H9 (cell line): ENCODE measurements around the gene VWC2. TPM values are rescaled to one million over a fixed set of nuclear protein-coding genes. Genes with fewer than 3 reads are reported as not detected.

Experiments used
- DNase-seq: peaks from one replicate; pipeline ENCODE4 v3.0.0-alpha.2; 2017
- H2AFZ ChIP-seq: one replicate; pipeline ENCODE4 v1.6.1; 2013; ENCODE audit warnings: mild to moderate bottlenecking, low read length, control low read depth, moderate library complexity
- H2AK5ac ChIP-seq: 2 replicates; pipeline ENCODE4 v1.6.1; 2013; ENCODE audit warnings: low read length, control low read depth, mixed read lengths; ENCODE audit not compliant: insufficient read length
- H2BK120ac ChIP-seq: one replicate; pipeline ENCODE4 v1.6.1; 2013; ENCODE audit warnings: low read depth, mild to moderate bottlenecking, low read length, control low read depth, inconsistent platforms; ENCODE audit not compliant: poor library complexity, severe bottlenecking
- H2BK12ac ChIP-seq: 2 replicates; pipeline ENCODE4 v1.6.1; 2013; ENCODE audit warnings: low read length, control low read depth, mixed read lengths, low read depth; ENCODE audit not compliant: insufficient read length
- H2BK15ac ChIP-seq: 2 replicates; pipeline ENCODE4 v1.6.1; 2013; ENCODE audit warnings: low read depth, low read length, control low read depth
- H2BK20ac ChIP-seq: one replicate; pipeline ENCODE4 v1.6.1; 2013; ENCODE audit warnings: low read depth, mild to moderate bottlenecking, low read length, control low read depth, inconsistent platforms; ENCODE audit not compliant: poor library complexity, severe bottlenecking
- H2BK5ac ChIP-seq: 2 replicates; pipeline ENCODE4 v1.6.1; 2013; ENCODE audit warnings: low read length, control low read depth, mixed read lengths; ENCODE audit not compliant: insufficient read length
- H3K14ac ChIP-seq: 2 replicates; pipeline ENCODE4 v1.6.1; 2013; ENCODE audit warnings: low read length, control low read depth; ENCODE audit not compliant: insufficient read depth
- H3K18ac ChIP-seq: 2 replicates; pipeline ENCODE4 v1.6.1; 2013; ENCODE audit warnings: low read depth, mild to moderate bottlenecking, mixed read lengths, low read length, control low read depth; ENCODE audit not compliant: insufficient read length
- H3K23ac ChIP-seq: 2 replicates; pipeline ENCODE4 v1.6.1; 2013; ENCODE audit warnings: low read length, control low read depth, mixed read lengths, low read depth; ENCODE audit not compliant: insufficient read length
- H3K23me2 ChIP-seq: 2 replicates; pipeline ENCODE4 v1.6.1; 2013; ENCODE audit warnings: low read depth, mild to moderate bottlenecking, mixed read lengths, low read length, control low read depth; ENCODE audit not compliant: insufficient read length, poor library complexity, severe bottlenecking
- H3K27ac ChIP-seq: 2 replicates; pipeline ENCODE4 v1.5.1; 2013; ENCODE audit warnings: low read length, control low read depth, mixed read lengths, low read depth; ENCODE audit not compliant: insufficient read length
- H3K27me3 ChIP-seq: 2 replicates; pipeline ENCODE4 v1.6.1; 2013; ENCODE audit warnings: low read length, control low read depth, inconsistent platforms; ENCODE audit not compliant: insufficient read depth
- H3K4ac ChIP-seq: 2 replicates; pipeline ENCODE4 v1.6.1; 2013; ENCODE audit warnings: low read depth, mild to moderate bottlenecking, control low read depth, inconsistent platforms, low read length, moderate library complexity
- H3K4me1 ChIP-seq: 2 replicates; pipeline ENCODE4 v1.6.1; 2013; ENCODE audit warnings: low read length, control low read depth, inconsistent platforms; ENCODE audit not compliant: insufficient read depth
- H3K4me2 ChIP-seq: 2 replicates; pipeline ENCODE4 v1.6.1; 2013; ENCODE audit warnings: low read length, control low read depth, mixed read lengths; ENCODE audit not compliant: insufficient read length, insufficient read depth
- H3K56ac ChIP-seq: 2 replicates; pipeline ENCODE4 v1.6.1; 2013; ENCODE audit warnings: low read depth, mild to moderate bottlenecking, mixed read lengths, low read length, control low read depth; ENCODE audit not compliant: insufficient read length
- H3K79me1 ChIP-seq: 2 replicates; pipeline ENCODE4 v1.6.1; 2013; ENCODE audit warnings: low read depth, mild to moderate bottlenecking, moderate library complexity, low read length, control low read depth, inconsistent platforms; ENCODE audit not compliant: insufficient read depth, poor library complexity, severe bottlenecking
- H3K79me2 ChIP-seq: 2 replicates; pipeline ENCODE4 v1.6.1; 2013; ENCODE audit warnings: low read length, control low read depth, inconsistent platforms; ENCODE audit not compliant: insufficient read depth
- H3K9ac ChIP-seq: 2 replicates; pipeline ENCODE4 v1.6.1; 2013; ENCODE audit warnings: low read length, control low read depth, mixed read lengths; ENCODE audit not compliant: insufficient read length; ENCODE audit errors: extremely low read depth
- H3K9me3 ChIP-seq: one replicate; pipeline ENCODE4 v1.6.1; 2013; ENCODE audit warnings: low read depth, low read length, inconsistent platforms; ENCODE audit not compliant: control insufficient read depth
- H3T11ph ChIP-seq: one replicate; pipeline ENCODE4 v1.6.1; 2013; ENCODE audit warnings: mild to moderate bottlenecking, low read length, control low read depth, inconsistent platforms
- H4K20me1 ChIP-seq: one replicate; pipeline ENCODE4 v1.6.1; 2013; ENCODE audit not compliant: control insufficient read depth, insufficient read length, insufficient read depth
- H4K5ac ChIP-seq: 2 replicates; pipeline ENCODE4 v1.6.1; 2013; ENCODE audit warnings: low read depth, mild to moderate bottlenecking, mixed read lengths, low read length, control low read depth; ENCODE audit not compliant: insufficient read length
- H4K8ac ChIP-seq: replicated peaks from 2 replicates; pipeline ENCODE4 v1.6.1; 2013; ENCODE audit warnings: low read length, control low read depth, mixed read lengths, low read depth; ENCODE audit not compliant: insufficient read length
- H4K91ac ChIP-seq: 2 replicates; pipeline ENCODE4 v1.6.1; 2013; ENCODE audit warnings: low read depth, mild to moderate bottlenecking, moderate library complexity, mixed read lengths, low read length, control low read depth; ENCODE audit not compliant: insufficient read length
- H3K27ac Mint-ChIP-seq, 3 experiments: 2 replicates in 2 of 3; 3 replicates in 1 of 3; pipeline ENCODE4 v1.8.0; 2020 to 2021; ENCODE audit warnings: mixed read lengths in 3 of 3, mild to moderate bottlenecking in 1 of 3, moderate library complexity in 1 of 3
- H3K27me3 Mint-ChIP-seq: 2 replicates; pipeline ENCODE4 v1.8.0; 2021; ENCODE audit warnings: low read depth, mild to moderate bottlenecking, moderate library complexity, mixed read lengths
- H3K36me3 Mint-ChIP-seq, 3 experiments: 2 replicates in 2 of 3; 3 replicates in 1 of 3; pipeline ENCODE4 v1.8.0; 2020 to 2021; ENCODE audit warnings: low read depth in 3 of 3, mixed read lengths in 3 of 3; ENCODE audit not compliant: insufficient read depth in 1 of 3
- H3K4me1 Mint-ChIP-seq, 2 experiments: 2 replicates each; pipeline ENCODE4 v1.8.0; 2020; ENCODE audit warnings: mixed read lengths in 2 of 2
- H3K4me3 Mint-ChIP-seq, 2 experiments: 2 replicates in 1 of 2; 3 replicates in 1 of 2; pipeline ENCODE4 v1.8.0; 2020 to 2021; ENCODE audit warnings: mild to moderate bottlenecking in 2 of 2, mixed read lengths in 2 of 2, moderate library complexity in 1 of 2
- H3K9me3 Mint-ChIP-seq, 2 experiments: 2 replicates in 1 of 2; 3 replicates in 1 of 2; pipeline ENCODE4 v1.8.0; 2020; ENCODE audit warnings: mild to moderate bottlenecking in 2 of 2, mixed read lengths in 2 of 2, moderate library complexity in 1 of 2
- WGBS: extraction: QIAGEN DNeasy Blood & Tissue Kit; methylation state at CpG from one replicate; pipeline ENCODE4 v1.1.7; 2013; ENCODE audit warnings: missing lambda C conversion rate, low lambda C conversion rate, mixed read lengths; ENCODE audit not compliant: insufficient read length; ENCODE audit errors: extremely low coverage; 5-methylcytosine and 5-hydroxymethylcytosine counted together
- total RNA-seq: library from RNA; stranded (reverse); gene quantifications from 2 replicates; pipeline ENCODE4 v1.2.1, GENCODE V29; 2021
- TF ChIP-seq, protein P1 (sequence below): fragments of 200-600 bp; sonication (generic); conservative IDR thresholded peaks from 3 replicates; pipeline ENCODE4 v1.8.0; 2021; ENCODE audit warnings: antibody characterized with exemption, mild to moderate bottlenecking

Gene VWC2
- total RNA-seq, 1 experiment from 2014 or later: 0.02 TPM

DNA sequence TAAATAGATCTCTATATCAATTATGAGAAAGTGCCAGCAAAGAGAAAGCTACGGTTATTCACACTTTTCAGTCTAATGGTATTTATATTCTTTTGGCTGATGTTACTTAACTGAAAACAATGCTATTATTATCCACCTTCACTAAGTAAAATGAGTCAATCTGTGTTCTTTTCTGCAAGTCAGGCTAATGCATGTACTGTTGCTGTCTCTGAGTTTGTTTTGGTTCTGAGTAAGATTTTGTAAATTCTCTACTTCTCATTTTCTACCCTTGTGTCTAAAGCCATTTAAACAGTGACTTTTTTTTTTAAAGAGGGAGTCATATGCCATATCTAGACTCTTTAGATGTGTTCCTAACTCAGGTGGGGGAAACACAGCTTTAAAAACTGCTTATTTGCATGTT lies 7.5 kb downstream of the VWC2 start:
- no CpG with 5 or more reads among the region's 1 CpG for WGBS
- Histone ChIP-seq H4K91ac (no peak overlapping the region), H3K4me2 (no peak overlapping the region), H3K27ac (no peak overlapping the region), H4K8ac (no peak overlapping the region), H3K4me1 (no peaks in the 10 kb centered on the region), H3K23me2 (peaks cover 1% of the 10 kb centered on the region), H3K27me3 (peaks cover 6% of the 10 kb centered on the region; the same call in 1 of the 2 replicates), H2BK120ac (no peak overlapping the region), H3K9me3 (no peaks in the 10 kb centered on the region), H2AFZ (no peak overlapping the region), H3K18ac (no peak overlapping the region), H3K14ac (no peak overlapping the region), H3K9ac (no peak overlapping the region), H3K56ac (no peak overlapping the region), H4K5ac (no peak overlapping the region), H2AK5ac (no peak overlapping the region), H3K79me1 (no peaks in the 10 kb centered on the region), H2BK15ac (no peak overlapping the region), H3K4ac (no peak overlapping the region), H2BK5ac (no peak overlapping the region), H2BK20ac (no peak overlapping the region), H3T11ph (no peak overlapping the region), H3K23ac (no peak overlapping the region), H4K20me1 (no peaks in the 10 kb centered on the region), H2BK12ac (no peak overlapping the region), H3K79me2 (no peaks in the 10 kb centered on the region)
- Mint-ChIP-seq H3K27ac (no peak overlapping the region), H3K27me3 (peaks cover 20% of the 10 kb centered on the region), H3K36me3 (no peaks in the 10 kb centered on the region), H3K4me1 (peaks cover 0 to 3% of the 10 kb centered on the region in 2 experiments; a peak in 1 of 4 replicates), H3K9me3 (peaks cover 0 to 1% of the 10 kb centered on the region in 2 experiments; a peak in 1 of 5 replicates), H3K4me3 (no peak overlapping the region)
- no peak for DNase-seq
- TF ChIP-seq, protein P1, sequence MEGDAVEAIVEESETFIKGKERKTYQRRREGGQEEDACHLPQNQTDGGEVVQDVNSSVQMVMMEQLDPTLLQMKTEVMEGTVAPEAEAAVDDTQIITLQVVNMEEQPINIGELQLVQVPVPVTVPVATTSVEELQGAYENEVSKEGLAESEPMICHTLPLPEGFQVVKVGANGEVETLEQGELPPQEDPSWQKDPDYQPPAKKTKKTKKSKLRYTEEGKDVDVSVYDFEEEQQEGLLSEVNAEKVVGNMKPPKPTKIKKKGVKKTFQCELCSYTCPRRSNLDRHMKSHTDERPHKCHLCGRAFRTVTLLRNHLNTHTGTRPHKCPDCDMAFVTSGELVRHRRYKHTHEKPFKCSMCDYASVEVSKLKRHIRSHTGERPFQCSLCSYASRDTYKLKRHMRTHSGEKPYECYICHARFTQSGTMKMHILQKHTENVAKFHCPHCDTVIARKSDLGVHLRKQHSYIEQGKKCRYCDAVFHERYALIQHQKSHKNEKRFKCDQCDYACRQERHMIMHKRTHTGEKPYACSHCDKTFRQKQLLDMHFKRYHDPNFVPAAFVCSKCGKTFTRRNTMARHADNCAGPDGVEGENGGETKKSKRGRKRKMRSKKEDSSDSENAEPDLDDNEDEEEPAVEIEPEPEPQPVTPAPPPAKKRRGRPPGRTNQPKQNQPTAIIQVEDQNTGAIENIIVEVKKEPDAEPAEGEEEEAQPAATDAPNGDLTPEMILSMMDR: no peak
